ENCODE results near the gene SMAD6. TPM values are rescaled to one million over a fixed set of nuclear protein-coding genes. Genes with fewer than 3 reads are reported as not detected.

SMAD6 gene
- total RNA-seq, 6 experiments from 2014 or later = 10.5 to 17.2 (median 12.3) TPM

- intact Hi-C loops (cut with DNase I) = loop anchor here in 1 of 2 donors (10.0 kb wide), 1 partner anchor 59 kb away; the partner anchor contains the start of gene SMAD6
Observed at GRCh38 chr15:66764072-66764786, 62.2 kb downstream of the SMAD6 start.

GRCh38 chr15:66765478-66766281, 63.6 kb downstream of the SMAD6 start:
- WGBS (ENCODE audit: insufficient coverage, low coverage, low lambda C conversion rate, missing lambda C conversion rate) = 21% methylated on average over 12 of the region's 13 CpGs
- H3K4me3 ChIP-seq = no peak overlapping the region
- TF ChIP-seq POLR2A (IDR thresholded peaks at IDR 0.05) (no peak), CTCF (IDR thresholded peaks at IDR 0.05) (no peak)
- peak in 2 of 3 donors; percentile 79 to 80 for DNase-seq
- ATAC-seq = peak; percentile 45 to 70 (median 59)
- intact Hi-C loops (cut with DNase I) = loop anchor here in 1 of 2 donors (10.0 kb wide), 1 partner anchor 61 kb away; the partner anchor contains the start of gene SMAD6
- peaks cover 2 to 59% (median 20%) of the 10 kb centered on the region in 4 donors for H3K4me1 ChIP-seq
- no peak overlapping the region for H3K27ac ChIP-seq
- no peaks in the 10 kb centered on the region for H3K27me3 ChIP-seq
- H3K9me3 ChIP-seq = no peaks in the 10 kb centered on the region
- H3K36me3 ChIP-seq = no peaks in the 10 kb centered on the region

More at GRCh38 chr15:66764072-66764786, 62.2 kb downstream of the SMAD6 start:
- Histone ChIP-seq H3K4me1 (peaks cover 2 to 53% (median 14%) of the 10 kb centered on the region in 4 donors), H3K9me3 (no peaks in the 10 kb centered on the region), H3K36me3 (no peaks in the 10 kb centered on the region), H3K27me3 (no peaks in the 10 kb centered on the region), H3K27ac (peak overlapping the region in 1 of 3 donors; percentile 37), H3K4me3 (no peak overlapping the region)
- DNase-seq (no peak), ATAC-seq (peak in 1 of 4 donors; percentile 10)
- 54% methylated on average over 12 of the region's 12 CpGs for WGBS (ENCODE audit: insufficient coverage, low coverage, low lambda C conversion rate, missing lambda C conversion rate)
- no peak for TF ChIP-seq CTCF (IDR thresholded peaks at IDR 0.05)
- no peak for TF ChIP-seq POLR2A (IDR thresholded peaks at IDR 0.05)

GRCh38 chr15:66766282-66767230, 64.5 kb downstream of the SMAD6 start:
- H3K36me3 ChIP-seq = no peaks in the 10 kb centered on the region
- H3K9me3 ChIP-seq = no peaks in the 10 kb centered on the region
- ATAC-seq (no peak), DNase-seq (peak in 1 of 3 donors; percentile 2)
- intact Hi-C loops (cut with DNase I) = loop anchor here in 1 of 2 donors (10.0 kb wide), 1 partner anchor 62 kb away; the partner anchor contains the start of gene SMAD6
- no peak for TF ChIP-seq POLR2A (IDR thresholded peaks at IDR 0.05)
- no peak for TF ChIP-seq CTCF (IDR thresholded peaks at IDR 0.05)
- WGBS (ENCODE audit: insufficient coverage, low coverage, low lambda C conversion rate, missing lambda C conversion rate) = 66% methylated on average over 7 of the region's 7 CpGs
- peaks cover 2 to 59% (median 28%) of the 10 kb centered on the region in 4 donors for H3K4me1 ChIP-seq
- H3K4me3 ChIP-seq = no peak overlapping the region
- H3K27me3 ChIP-seq = no peaks in the 10 kb centered on the region
- no peak overlapping the region for H3K27ac ChIP-seq

GRCh38 chr15:66767240-66767659, 65.2 kb downstream of the SMAD6 start:
- no peaks in the 10 kb centered on the region for H3K9me3 ChIP-seq
- no peak overlapping the region for H3K27ac ChIP-seq
- ATAC-seq (peak; percentile 14 to 59 (median 40)), DNase-seq (peak in 1 of 3 donors; percentile 61)
- intact Hi-C loops (cut with DNase I) = loop anchor here in 1 of 2 donors (10.0 kb wide), 1 partner anchor 62 kb away; the partner anchor contains the start of gene SMAD6
- no peak overlapping the region for H3K4me3 ChIP-seq
- no peaks in the 10 kb centered on the region for H3K27me3 ChIP-seq
- peaks cover 2 to 57% (median 28%) of the 10 kb centered on the region in 4 donors for H3K4me1 ChIP-seq
- 6% methylated on average over 3 of the region's 3 CpGs for WGBS (ENCODE audit: insufficient coverage, low coverage, low lambda C conversion rate, missing lambda C conversion rate)
- H3K36me3 ChIP-seq = no peaks in the 10 kb centered on the region
- no peak for TF ChIP-seq POLR2A (IDR thresholded peaks at IDR 0.05)

All from right lobe of liver (tissue), 6 donors.